Activated naive CD4-positive, alpha-beta T cell treated with anti-CD3 and anti-CD28 coated beads, Interleukin-2, amount 50 U/mL, for 72 hours (primary cell): ENCODE measurements around the gene PAX4. TPM values are rescaled to one million over a fixed set of nuclear protein-coding genes. Genes with fewer than 3 reads are reported as not detected.
"Not testable (repeated sequence)": the region's sequence is repeated elsewhere in the genome, so short reads cannot be mapped to it uniquely, and the experiment has no call there.

ENCODE experiments used
- ATAC-seq, 2 donors: fragments of 150-1000 bp; cut with Tn5 transposase; 2 replicates each; pipeline ENCODE4 v1.10.0; 2021; ENCODE audit warnings: mild to moderate bottlenecking in 2 of 2, moderate library complexity in 2 of 2
- DNase-seq, 2 donors: peaks; one replicate each; pipeline ENCODE4 v3.0.0; 2021 to 2022; ENCODE audit warnings: low spot score in 2 of 2
- H3K27ac Mint-ChIP-seq, 2 donors: one replicate each; pipeline ENCODE4 v1.8.0; 2022; ENCODE audit warnings: mild to moderate bottlenecking in 2 of 2, mixed read lengths in 2 of 2
- H3K36me3 Mint-ChIP-seq, 2 donors: one replicate each; pipeline ENCODE4 v1.8.0; 2022; ENCODE audit warnings: mixed read lengths in 2 of 2
- H3K9me3 Mint-ChIP-seq, 2 donors: one replicate each; pipeline ENCODE4 v1.8.0; 2022; ENCODE audit warnings: mixed read lengths in 2 of 2
- total RNA-seq, 2 donors: library from RNA; stranded (reverse); gene quantifications; one replicate each; pipeline ENCODE4 v1.2.3, GENCODE V29; 2022

Gene PAX4
- total RNA-seq, 2 donors from 2014 or later = not detected

DNA sequence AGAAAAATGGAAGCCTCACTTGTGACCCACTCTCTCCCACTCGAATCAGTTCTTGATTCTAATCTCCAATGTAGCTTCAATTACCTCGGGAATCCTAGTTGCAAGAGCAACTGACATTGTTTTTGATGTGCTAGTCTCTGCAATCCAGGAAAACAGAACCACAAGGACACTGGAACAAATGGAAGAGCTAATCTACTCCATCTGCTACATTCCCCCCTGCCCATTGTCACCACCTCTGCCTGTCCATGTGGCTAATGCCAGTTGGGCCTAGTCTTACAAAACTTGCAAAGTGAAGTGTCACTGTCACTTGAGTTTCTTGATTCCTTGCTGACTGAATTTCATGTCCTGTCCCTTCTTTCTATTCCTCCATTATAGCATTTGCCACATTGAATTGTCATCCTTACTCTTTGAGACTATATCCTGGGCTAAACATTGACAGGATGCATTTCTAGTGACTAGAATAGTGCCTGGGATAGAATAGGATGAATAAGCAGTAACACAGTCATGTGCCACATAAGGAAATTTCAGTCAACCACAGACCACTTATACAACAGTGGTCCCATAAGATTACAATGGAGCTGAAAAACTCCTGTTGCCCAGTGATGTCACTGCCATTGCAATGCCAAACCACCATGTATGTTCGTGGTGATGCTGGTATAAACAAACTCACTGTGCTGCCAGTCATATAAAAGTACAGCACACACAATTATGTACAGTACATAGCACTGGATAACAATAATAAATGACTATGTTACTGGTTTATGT, 46.0 kb downstream of the PAX4 start:
- DNase-seq (no peak), ATAC-seq (no peak)
- no peak overlapping the region for H3K27ac Mint-ChIP-seq
- H3K36me3 Mint-ChIP-seq = no peaks in the 10 kb centered on the region
- H3K9me3 Mint-ChIP-seq = no peaks in the 10 kb centered on the region

DNA sequence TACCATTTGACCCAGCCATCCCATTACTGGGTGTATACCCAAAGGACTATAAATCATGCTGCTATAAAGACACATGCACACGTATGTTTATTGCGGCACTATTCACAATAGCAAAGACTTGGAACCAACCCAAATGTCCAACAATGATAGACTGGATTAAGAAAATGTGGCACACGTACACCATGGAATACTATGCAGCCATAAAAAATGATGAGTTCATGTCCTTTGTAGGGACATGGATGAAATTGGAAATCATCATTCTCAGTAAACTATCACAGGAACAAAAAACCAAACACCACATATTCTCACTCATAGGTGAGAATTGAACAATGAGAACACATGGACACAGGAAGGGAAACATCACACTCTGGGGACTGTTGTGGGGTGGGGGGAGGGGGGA, 49.9 kb downstream of the PAX4 start:
- not testable (repeated sequence) for ATAC-seq, DNase-seq, H3K27ac Mint-ChIP-seq, H3K36me3 Mint-ChIP-seq
- peaks cover 8 to 16% of the 10 kb centered on the region in 2 donors for H3K9me3 Mint-ChIP-seq

DNA sequence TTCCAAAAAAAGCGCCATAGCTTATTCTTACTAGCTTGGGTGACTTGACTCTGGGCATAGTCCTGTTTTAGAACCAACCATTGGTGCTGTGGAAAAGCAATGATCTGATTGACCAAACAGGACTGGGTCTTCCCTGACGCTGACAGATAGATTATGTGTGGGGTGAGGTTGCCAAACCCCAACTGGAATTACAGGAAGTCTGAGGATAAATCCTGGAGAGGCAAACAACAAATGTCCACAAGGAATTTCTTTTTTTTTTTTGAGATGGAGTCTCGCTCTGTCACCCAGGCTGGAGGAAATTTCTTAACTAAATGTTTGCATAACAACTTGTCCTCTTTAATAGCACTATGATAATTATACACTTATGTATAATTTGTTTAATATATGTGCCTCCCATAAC, 51.7 kb downstream of the PAX4 start:
- no peak for ATAC-seq

More for the DNA sequence above, 51.7 kb downstream of the PAX4 start:
- Mint-ChIP-seq H3K27ac (no peak overlapping the region), H3K9me3 (peaks cover 9 to 16% of the 10 kb centered on the region in 2 donors), H3K36me3 (peaks cover 9 to 10% of the 10 kb centered on the region in 2 donors)
- no peak for DNase-seq

Other genes with a start within 250 kb of the PAX4 start
- gene ZNF800, start 225.4 kb downstream of the PAX4 start, total RNA-seq = 10 to 100 TPM; 26.4 to 33.5 TPM
- gene GCC1, start 32.5 kb downstream of the PAX4 start, total RNA-seq = 10 to 100 TPM; 15.0 to 15.2 TPM
- gene ARF5, start 29.7 kb downstream of the PAX4 start, total RNA-seq = 100 to 1,000 TPM in 1 of 2 donors, 10 to 100 TPM in 1; 91.1 to 112 TPM
- gene FSCN3, start 24.4 kb downstream of the PAX4 start, total RNA-seq = under 1 TPM; 0.96 to 0.97 TPM
- 100 to 1,000 TPM; 175 to 246 TPM for gene SND1, start 34.1 kb upstream of the PAX4 start, total RNA-seq